Mucosa of rectum (tissue), 2 donors: Measurements from ENCODE around the gene NPM3.
A peak's percentile ranks its signal among the peaks of the same experiment; 100 is the strongest.

Experiments used
- H3K27ac ChIP-seq, 2 donors: one replicate each; pipeline ENCODE4 v1.7.0; 2013; ENCODE audit warnings: inconsistent platforms in 2 of 2, low read depth in 2 of 2, low read length in 2 of 2
- H3K27me3 ChIP-seq, 2 donors: one replicate each; pipeline ENCODE4 v1.7.0; 2013; ENCODE audit warnings: low read length in 2 of 2; ENCODE audit not compliant: control insufficient read depth in 2 of 2, insufficient read depth in 2 of 2
- H3K36me3 ChIP-seq, 2 donors: one replicate each; pipeline ENCODE4 v1.7.0; 2013; ENCODE audit warnings: low read length in 2 of 2; ENCODE audit not compliant: control insufficient read depth in 2 of 2, insufficient read depth in 2 of 2
- H3K4me1 ChIP-seq, 2 donors: one replicate each; pipeline ENCODE4 v1.7.0; 2013; ENCODE audit warnings: low read length in 2 of 2, mild to moderate bottlenecking in 1 of 2; ENCODE audit not compliant: control insufficient read depth in 2 of 2, insufficient read depth in 2 of 2
- H3K4me3 ChIP-seq, 2 donors: one replicate each; pipeline ENCODE4 v1.7.0; 2013; ENCODE audit warnings: low read length in 2 of 2
- H3K9ac ChIP-seq, 2 donors: one replicate each; pipeline ENCODE4 v1.7.0; 2013; ENCODE audit warnings: low read length in 2 of 2, low read depth in 1 of 2, mild to moderate bottlenecking in 1 of 2
- H3K9me3 ChIP-seq, 2 donors: one replicate each; pipeline ENCODE4 v1.7.0; 2013; ENCODE audit warnings: low read length in 2 of 2; ENCODE audit not compliant: control insufficient read depth in 2 of 2
- donor health status: healthy.
- donor health status: Normal muscosa, but diverticular disease.

The NPM3 gene, protein sequence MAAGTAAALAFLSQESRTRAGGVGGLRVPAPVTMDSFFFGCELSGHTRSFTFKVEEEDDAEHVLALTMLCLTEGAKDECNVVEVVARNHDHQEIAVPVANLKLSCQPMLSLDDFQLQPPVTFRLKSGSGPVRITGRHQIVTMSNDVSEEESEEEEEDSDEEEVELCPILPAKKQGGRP

DNA sequence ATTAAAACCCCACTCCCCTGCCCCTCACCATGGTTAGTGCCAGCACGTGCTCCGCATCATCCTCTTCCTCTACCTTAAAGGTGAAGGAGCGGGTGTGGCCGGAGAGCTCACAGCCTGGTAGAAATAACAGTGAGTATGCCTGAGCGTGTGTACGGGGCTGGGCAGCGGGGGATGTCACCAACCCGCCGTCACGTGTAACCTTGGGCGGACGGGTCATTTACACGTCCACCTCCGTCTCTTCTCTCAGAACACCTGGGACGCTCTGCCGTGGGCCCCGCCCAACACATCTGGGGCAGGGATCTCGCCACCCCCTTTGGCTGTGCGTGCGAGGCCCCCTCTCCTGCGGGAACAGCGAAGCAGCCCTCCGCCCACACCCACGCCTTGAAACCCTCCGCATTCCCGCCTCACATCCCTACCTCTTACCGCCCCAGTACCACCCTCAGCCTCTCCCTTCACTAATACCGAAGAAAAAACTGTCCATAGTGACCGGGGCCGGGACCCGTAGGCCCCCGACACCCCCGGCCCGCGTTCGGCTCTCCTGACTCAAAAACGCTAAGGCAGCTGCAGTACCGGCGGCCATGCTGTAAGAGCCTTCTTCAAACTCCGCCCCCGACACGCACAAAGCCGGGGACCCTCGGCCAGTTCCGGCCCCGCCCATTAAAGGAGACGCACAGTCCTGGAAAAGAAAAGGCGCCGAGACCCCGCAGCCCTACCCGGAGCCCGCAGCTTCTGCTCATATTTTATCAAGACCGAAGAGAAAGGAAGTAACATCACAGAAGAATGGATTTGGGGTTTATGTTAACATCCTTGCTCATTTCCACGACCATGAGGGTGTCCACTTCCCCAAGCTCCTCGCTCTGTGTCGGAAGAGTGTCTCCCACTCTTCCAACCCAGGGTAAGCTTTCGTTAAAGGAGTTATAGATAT lies at the start of gene NPM3:
Gene NPM3 (minus strand): TSS at position 636 of the 925 bp plus-strand sequence. CDS start 56 bp downstream, at position 580.
- Histone ChIP-seq H3K27me3 (no peaks in the 10 kb centered on the region), H3K4me3 (peak within 1 kb of the TSS; percentile 69 to 74), H3K9ac (peak within 1 kb of the TSS; percentile 58 to 71), H3K36me3 (peaks cover 16 to 26% of the 10 kb centered on the region in 2 donors), H3K4me1 (peaks cover 34 to 41% of the 10 kb centered on the region in 2 donors), H3K9me3 (no peaks in the 10 kb centered on the region), H3K27ac (peak within 1 kb of the TSS in 1 of 2 donors; percentile 2)

DNA sequence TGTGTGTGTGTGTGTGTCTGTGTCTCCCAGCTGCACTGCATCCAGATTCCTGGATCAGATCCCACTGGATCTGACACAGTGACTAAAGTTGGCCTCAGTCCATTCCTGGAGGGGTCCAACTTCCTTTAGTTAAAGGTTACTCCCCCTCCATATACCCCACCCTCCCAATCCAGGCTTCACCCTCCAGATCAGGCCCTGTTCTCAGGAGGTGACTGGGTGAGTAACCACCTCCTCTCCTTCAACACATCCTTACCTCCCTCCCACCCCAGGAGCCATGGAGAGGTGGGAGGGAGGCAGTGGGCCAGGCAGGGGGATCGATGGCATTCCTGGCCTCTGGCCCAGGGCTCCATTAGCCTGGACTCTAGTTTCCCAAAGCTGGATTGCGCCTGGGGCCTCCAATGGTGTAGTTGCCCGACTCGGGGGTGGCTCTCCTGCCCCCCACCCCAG lies 49.1 kb upstream of the NPM3 start:
- no peak overlapping the region for H3K9ac ChIP-seq
- no peak overlapping the region for H3K27ac ChIP-seq
- no peak overlapping the region for H3K4me3 ChIP-seq
- H3K27me3 ChIP-seq = no peaks in the 10 kb centered on the region
- H3K4me1 ChIP-seq = peaks cover 10 to 17% of the 10 kb centered on the region in 2 donors
- no peaks in the 10 kb centered on the region for H3K9me3 ChIP-seq
- H3K36me3 ChIP-seq = peaks cover 0 to 3% of the 10 kb centered on the region in 2 donors

GRCh38 chr10:101831169-101831811 lies 48.0 kb upstream of the NPM3 start:
- Histone ChIP-seq H3K4me3 (peak overlapping the region; percentile 69 to 75), H3K9me3 (no peaks in the 10 kb centered on the region), H3K4me1 (peaks cover 10 to 17% of the 10 kb centered on the region in 2 donors), H3K36me3 (peaks cover 0 to 3% of the 10 kb centered on the region in 2 donors), H3K9ac (peak overlapping the region; percentile 58 to 74), H3K27ac (peak overlapping the region; percentile 58 to 85), H3K27me3 (no peaks in the 10 kb centered on the region)

DNA sequence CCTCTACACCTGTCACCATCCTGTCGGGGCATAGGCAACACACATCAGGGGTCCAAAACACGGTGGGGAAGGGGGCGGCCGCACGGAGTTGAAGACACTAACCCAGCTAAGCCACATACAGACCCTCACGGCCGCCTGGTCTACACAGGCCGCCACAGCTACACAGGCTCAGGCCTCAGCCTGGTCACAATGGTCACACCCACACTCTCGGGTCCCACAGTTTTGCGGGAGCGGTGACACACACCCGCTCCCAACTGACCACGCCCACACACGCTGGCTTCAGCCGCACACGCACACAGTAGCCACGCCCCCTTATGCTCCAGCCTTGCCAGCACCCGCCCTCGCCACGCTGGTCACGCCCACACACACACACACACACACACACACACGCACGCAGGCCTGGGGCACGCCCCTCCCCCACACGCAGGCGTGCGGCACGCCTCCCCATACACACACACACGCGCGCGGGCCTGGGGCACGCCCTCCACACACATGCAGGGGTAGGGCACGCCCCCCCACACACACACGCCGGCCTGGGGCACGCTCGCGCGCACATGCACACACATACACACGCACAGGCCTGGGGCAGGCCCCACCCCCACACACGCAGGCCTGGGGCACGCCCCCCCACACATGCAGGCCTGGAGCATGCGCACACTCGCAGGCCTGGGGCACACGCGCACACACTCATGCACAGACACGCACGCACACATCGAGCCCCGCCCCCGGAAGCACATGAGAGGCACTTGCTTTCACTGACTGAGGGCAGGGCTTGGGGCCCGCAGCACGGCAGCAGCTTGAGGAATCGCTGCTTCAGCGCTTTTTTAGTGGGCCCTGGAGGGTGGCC lies 47.3 kb upstream of the NPM3 start:
- peaks cover 10 to 17% of the 10 kb centered on the region in 2 donors for H3K4me1 ChIP-seq
- peak overlapping the region; percentile 69 to 75 for H3K4me3 ChIP-seq
- no peaks in the 10 kb centered on the region for H3K27me3 ChIP-seq
- peak overlapping the region; percentile 60 to 85 for H3K27ac ChIP-seq
- peaks cover 0 to 3% of the 10 kb centered on the region in 2 donors for H3K36me3 ChIP-seq
- peak overlapping the region; percentile 58 to 74 for H3K9ac ChIP-seq
- H3K9me3 ChIP-seq = no peaks in the 10 kb centered on the region

DNA sequence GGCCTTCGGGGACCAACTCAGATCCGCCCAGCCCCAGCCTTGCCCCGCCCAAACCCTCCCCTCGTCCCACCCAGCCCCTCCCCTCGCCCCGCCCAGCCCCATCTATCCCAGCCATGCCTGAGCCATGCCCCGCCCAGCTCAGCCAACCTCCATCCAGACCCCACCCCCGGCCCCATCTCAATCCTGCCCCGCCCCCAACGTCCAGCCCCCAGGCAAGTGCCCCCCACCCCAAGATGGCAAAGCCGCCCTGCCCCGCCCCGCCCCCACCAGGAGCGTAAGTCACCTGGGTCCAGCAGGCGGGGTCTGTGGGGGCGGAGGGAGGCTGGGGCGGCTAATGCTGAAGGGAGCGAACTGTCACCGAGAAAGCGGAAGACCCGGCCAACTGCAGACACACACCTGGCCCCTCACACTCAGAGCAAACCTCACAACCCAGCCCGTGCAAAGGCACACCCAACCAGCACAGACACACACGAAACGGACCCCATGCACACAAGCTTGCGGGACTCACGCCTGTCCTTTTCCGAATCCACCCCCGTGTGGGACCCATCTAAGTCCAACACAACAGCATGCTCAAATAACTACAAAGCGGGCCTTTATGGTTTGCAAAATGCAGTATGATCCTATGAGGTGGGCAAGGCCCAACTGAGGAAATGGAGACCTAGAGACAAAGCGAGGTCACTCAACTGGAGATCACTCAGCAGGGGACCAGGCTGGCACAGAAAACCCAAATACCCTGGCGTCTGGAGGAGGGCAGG lies 46.5 kb upstream of the NPM3 start:
- Histone ChIP-seq H3K36me3 (peaks cover 0 to 3% of the 10 kb centered on the region in 2 donors), H3K4me3 (peak overlapping the region; percentile 69 to 75), H3K9ac (peak overlapping the region; percentile 49 to 58), H3K9me3 (no peaks in the 10 kb centered on the region), H3K27ac (peak overlapping the region; percentile 60 to 85), H3K27me3 (no peaks in the 10 kb centered on the region), H3K4me1 (peaks cover 10 to 17% of the 10 kb centered on the region in 2 donors)

DNA sequence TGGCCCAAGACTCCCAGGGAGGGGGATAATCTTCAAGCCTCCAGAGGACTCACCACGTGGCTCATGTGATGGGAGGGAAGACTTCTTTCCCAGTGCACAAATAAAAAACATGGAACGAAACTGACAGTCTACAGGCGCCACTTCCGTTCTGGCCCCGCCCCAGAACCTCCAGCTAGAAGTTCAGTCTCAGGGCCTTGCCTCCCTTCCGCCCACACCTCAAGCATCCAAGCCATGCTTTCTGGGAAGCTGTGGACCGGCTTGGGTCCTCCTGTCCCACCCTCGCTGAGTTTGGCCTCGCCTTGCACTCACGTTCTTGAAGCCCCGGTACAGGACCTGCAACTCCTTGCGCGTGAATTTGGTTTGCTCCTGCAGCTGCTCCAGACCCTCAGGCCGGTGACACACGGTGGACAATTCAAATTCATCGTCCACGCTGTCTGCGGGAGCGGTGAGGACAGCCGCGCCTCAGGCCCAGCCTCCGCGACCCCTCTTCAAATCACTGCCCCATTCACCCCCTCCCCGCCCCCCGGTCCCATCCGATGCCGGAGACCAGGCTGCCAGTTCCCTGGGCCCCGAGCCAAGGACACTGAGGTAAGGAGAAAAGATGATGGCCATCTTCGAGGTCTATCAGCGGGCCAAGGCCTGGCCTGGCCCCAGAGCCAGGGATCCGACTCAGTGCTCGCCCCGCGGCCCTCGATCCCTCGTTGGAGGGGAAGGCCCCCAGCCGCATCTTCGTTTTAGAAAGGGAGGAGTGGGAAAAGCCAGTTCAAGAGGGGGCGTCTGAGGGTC lies 45.7 kb upstream of the NPM3 start:
- H3K27ac ChIP-seq = no peak overlapping the region
- H3K27me3 ChIP-seq = no peaks in the 10 kb centered on the region
- no peak overlapping the region for H3K4me3 ChIP-seq

GRCh38 chr10:101827919-101828600 lies 44.8 kb upstream of the NPM3 start:
- no peak overlapping the region for H3K9ac ChIP-seq
- no peaks in the 10 kb centered on the region for H3K9me3 ChIP-seq
- H3K27ac ChIP-seq = no peak overlapping the region
- H3K27me3 ChIP-seq = no peaks in the 10 kb centered on the region
- H3K36me3 ChIP-seq = peaks cover 0 to 3% of the 10 kb centered on the region in 2 donors
- peaks cover 10 to 17% of the 10 kb centered on the region in 2 donors for H3K4me1 ChIP-seq
- H3K4me3 ChIP-seq = no peak overlapping the region

More for the DNA sequence above, 45.7 kb upstream of the NPM3 start:
- Histone ChIP-seq H3K9ac (peak overlapping the region in 1 of 2 donors; percentile 23), H3K36me3 (peaks cover 0 to 3% of the 10 kb centered on the region in 2 donors), H3K9me3 (no peaks in the 10 kb centered on the region), H3K4me1 (peaks cover 10 to 17% of the 10 kb centered on the region in 2 donors)

DNA sequence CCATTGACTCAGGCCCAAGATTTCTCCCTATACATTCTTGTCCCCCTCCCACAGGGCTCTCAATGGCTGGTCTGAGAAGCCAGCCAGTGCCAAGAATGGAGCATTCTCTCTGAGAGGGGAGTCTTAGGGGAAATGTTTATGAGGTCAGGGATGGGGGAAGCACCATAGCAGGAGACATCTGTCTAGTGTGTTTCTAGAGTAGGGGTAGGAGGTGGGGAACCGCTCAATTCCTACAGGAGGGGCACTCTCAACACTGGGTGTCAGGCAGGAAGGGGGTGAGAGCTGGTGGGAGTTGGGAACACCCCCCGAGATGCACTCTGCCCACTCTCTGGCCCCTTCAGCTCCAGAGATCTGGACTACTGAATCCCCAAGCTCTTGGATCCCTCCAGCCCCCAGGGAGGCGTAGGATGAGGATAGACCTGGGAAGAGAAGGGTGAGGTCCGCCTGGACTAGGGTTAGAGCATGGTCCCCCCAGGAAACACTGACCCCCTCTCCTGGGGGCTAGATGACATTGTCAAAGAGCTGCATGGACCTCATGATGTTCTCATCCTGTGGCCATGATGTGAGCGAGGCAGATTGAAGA lies 43.7 kb upstream of the NPM3 start:
- no peaks in the 10 kb centered on the region for H3K9me3 ChIP-seq
- H3K27ac ChIP-seq = no peak overlapping the region
- H3K4me3 ChIP-seq = no peak overlapping the region
- peaks cover 0 to 3% of the 10 kb centered on the region in 2 donors for H3K36me3 ChIP-seq
- peaks cover 10 to 17% of the 10 kb centered on the region in 2 donors for H3K4me1 ChIP-seq
- H3K27me3 ChIP-seq = no peaks in the 10 kb centered on the region
- no peak overlapping the region for H3K9ac ChIP-seq
